Activated T-helper 1 cell treated with anti-CD3 and anti-CD28 coated beads, Interleukin-12 subunit alpha, Interleukin-12 subunit beta, Interleukin-2, Interleukin-4 antibody, amounts not matched to agents 30 ng/mL and 10 ng/mL and 1 ng/mL, durations not matched to agents 14 hours and 24 hours and 36 hours (primary cell): Measurements from ENCODE around the gene NUP205. TPM values are rescaled to one million over a fixed set of nuclear protein-coding genes. Genes with fewer than 3 reads are reported as not detected.

Experiments used
- DNase-seq: peaks from one replicate; pipeline ENCODE4 v3.0.0; 2021; ENCODE audit warnings: low spot score
- H3K27ac Mint-ChIP-seq: one replicate; pipeline ENCODE4 v1.8.0; 2021; ENCODE audit warnings: mild to moderate bottlenecking, mixed read lengths
- H3K27me3 Mint-ChIP-seq: one replicate; pipeline ENCODE4 v1.8.0; 2022; ENCODE audit warnings: mild to moderate bottlenecking, moderate library complexity, mixed read lengths; ENCODE audit not compliant: insufficient read depth
- H3K36me3 Mint-ChIP-seq: one replicate; pipeline ENCODE4 v1.8.0; 2021; ENCODE audit warnings: low read depth, mixed read lengths
- H3K4me1 Mint-ChIP-seq: one replicate; pipeline ENCODE4 v1.8.0; 2021; ENCODE audit warnings: low read depth, mixed read lengths
- H3K4me3 Mint-ChIP-seq: one replicate; pipeline ENCODE4 v1.8.0; 2021; ENCODE audit warnings: mild to moderate bottlenecking, moderate library complexity, mixed read lengths
- H3K9me3 Mint-ChIP-seq: one replicate; pipeline ENCODE4 v1.8.0; 2021; ENCODE audit warnings: mixed read lengths
- intact Hi-C: fragments of 100-400 bp; cut with micrococcal nuclease; formaldehyde crosslinking; loops from one replicate; pipeline ENCODE4 v1.15.1; 2024
- total RNA-seq: library from RNA; stranded (reverse); gene quantifications from 2 replicates; pipeline ENCODE4 v1.2.3, GENCODE V29; 2022

NUP205 gene
- total RNA-seq, 1 donor from 2014 or later = 110 TPM

GRCh38 chr7:135645296-135645904 lies 87.7 kb downstream of the NUP205 start:
- no peak overlapping the region for H3K4me3 Mint-ChIP-seq
- H3K27ac Mint-ChIP-seq = no peak overlapping the region
- H3K4me1 Mint-ChIP-seq = no peaks in the 10 kb centered on the region
- no peaks in the 10 kb centered on the region for H3K27me3 Mint-ChIP-seq
- H3K9me3 Mint-ChIP-seq = no peaks in the 10 kb centered on the region
- intact Hi-C loops = loop anchor here (1.0 kb wide), 4 partner anchors 24 to 371 kb away; no protein-coding TSS in a partner anchor
- peaks cover 33% of the 10 kb centered on the region for H3K36me3 Mint-ChIP-seq
- no peak for DNase-seq

- Mint-ChIP-seq H3K36me3 (peaks cover 24% of the 10 kb centered on the region), H3K4me1 (no peaks in the 10 kb centered on the region)
Measured at GRCh38 chr7:135647755-135648154, 90.0 kb downstream of the NUP205 start.

GRCh38 chr7:135648235-135648634 lies 90.5 kb downstream of the NUP205 start:
- DNase-seq = no peak
- Mint-ChIP-seq H3K36me3 (peaks cover 24% of the 10 kb centered on the region), H3K9me3 (no peaks in the 10 kb centered on the region), H3K27me3 (no peaks in the 10 kb centered on the region), H3K27ac (no peak overlapping the region), H3K4me1 (no peaks in the 10 kb centered on the region), H3K4me3 (no peak overlapping the region)
- intact Hi-C loops = no loop called here

More at GRCh38 chr7:135647755-135648154, 90.0 kb downstream of the NUP205 start:
- intact Hi-C loops = no loop called here
- H3K4me3 Mint-ChIP-seq = no peak overlapping the region
- H3K27me3 Mint-ChIP-seq = no peaks in the 10 kb centered on the region
- no peaks in the 10 kb centered on the region for H3K9me3 Mint-ChIP-seq
- H3K27ac Mint-ChIP-seq = no peak overlapping the region
- no peak for DNase-seq

- Mint-ChIP-seq H3K27me3 (no peaks in the 10 kb centered on the region), H3K4me3 (no peak overlapping the region)
- DNase-seq = no peak
Measured at GRCh38 chr7:135650831-135651573, 93.3 kb downstream of the NUP205 start.

GRCh38 chr7:135653340-135654080 lies 95.8 kb downstream of the NUP205 start:
- intact Hi-C loops = no loop called here
- Mint-ChIP-seq H3K36me3 (no peaks in the 10 kb centered on the region), H3K4me3 (no peak overlapping the region), H3K9me3 (no peaks in the 10 kb centered on the region), H3K27ac (no peak overlapping the region), H3K4me1 (no peaks in the 10 kb centered on the region), H3K27me3 (no peaks in the 10 kb centered on the region)
- DNase-seq = no peak

More at GRCh38 chr7:135650831-135651573, 93.3 kb downstream of the NUP205 start:
- no peaks in the 10 kb centered on the region for H3K9me3 Mint-ChIP-seq
- H3K27ac Mint-ChIP-seq = no peak overlapping the region
- H3K4me1 Mint-ChIP-seq = no peaks in the 10 kb centered on the region
- intact Hi-C loops = no loop called here
- H3K36me3 Mint-ChIP-seq = peaks cover 6% of the 10 kb centered on the region

- Mint-ChIP-seq H3K27me3 (no peaks in the 10 kb centered on the region), H3K9me3 (no peaks in the 10 kb centered on the region), H3K4me3 (no peak overlapping the region), H3K4me1 (peaks cover 9% of the 10 kb centered on the region), H3K27ac (no peak overlapping the region), H3K36me3 (peaks cover 5% of the 10 kb centered on the region)
- intact Hi-C loops = no loop called here
- no peak for DNase-seq
Measured at GRCh38 chr7:135658564-135658963, 100.8 kb downstream of the NUP205 start.

GRCh38 chr7:135659159-135659846 lies 101.6 kb downstream of the NUP205 start:
- intact Hi-C loops = no loop called here
- DNase-seq = no peak
- Mint-ChIP-seq H3K27me3 (no peaks in the 10 kb centered on the region), H3K27ac (no peak overlapping the region), H3K4me3 (no peak overlapping the region), H3K4me1 (peaks cover 14% of the 10 kb centered on the region), H3K36me3 (peaks cover 7% of the 10 kb centered on the region), H3K9me3 (no peaks in the 10 kb centered on the region)

GRCh38 chr7:135661311-135662122 lies 103.8 kb downstream of the NUP205 start:
- peak overlapping the region; percentile 77 for H3K27ac Mint-ChIP-seq
- H3K4me3 Mint-ChIP-seq = peak overlapping the region; percentile 97
- DNase-seq = no peak
- H3K4me1 Mint-ChIP-seq = peaks cover 22% of the 10 kb centered on the region
- H3K27me3 Mint-ChIP-seq = no peaks in the 10 kb centered on the region
- H3K9me3 Mint-ChIP-seq = no peaks in the 10 kb centered on the region
- intact Hi-C loops = loop anchor here (1.0 to 10.0 kb wide), 9 partner anchors 103 to 1344 kb away; partner anchors contain the start of genes AKR1B1, CNOT4, CYREN and MTPN
- peaks cover 9% of the 10 kb centered on the region for H3K36me3 Mint-ChIP-seq

- Mint-ChIP-seq H3K27ac (peak overlapping the region; percentile 77), H3K4me3 (peak overlapping the region; percentile 97), H3K27me3 (no peaks in the 10 kb centered on the region), H3K4me1 (peaks cover 22% of the 10 kb centered on the region), H3K9me3 (no peaks in the 10 kb centered on the region), H3K36me3 (peaks cover 13% of the 10 kb centered on the region)
- intact Hi-C loops = loop anchor here (1.0 to 10.0 kb wide), 9 partner anchors 104 to 1345 kb away; partner anchors contain the start of genes AKR1B1, CNOT4, CYREN and MTPN
- DNase-seq = no peak
Measured at GRCh38 chr7:135662123-135662372, 104.3 kb downstream of the NUP205 start.

- H3K4me1 Mint-ChIP-seq = peaks cover 22% of the 10 kb centered on the region
- H3K27ac Mint-ChIP-seq = peak within 1 kb of the TSS; percentile 93
- H3K36me3 Mint-ChIP-seq = peaks cover 13% of the 10 kb centered on the region
- intact Hi-C loops = loop anchor here (1.0 to 10.0 kb wide), 9 partner anchors 104 to 1345 kb away; partner anchors contain the start of genes AKR1B1, CNOT4, CYREN and MTPN
- H3K9me3 Mint-ChIP-seq = no peaks in the 10 kb centered on the region
- H3K27me3 Mint-ChIP-seq = no peaks in the 10 kb centered on the region
- peak within 1 kb of the TSS; percentile 97 for H3K4me3 Mint-ChIP-seq
- DNase-seq = peak; percentile 93
Measured at GRCh38 chr7:135662373-135663114, 104.8 kb downstream of the NUP205 start, which contains the start of gene STMP1. STMP1 (plus strand) TSS chr7:135662514.

GRCh38 chr7:135664046-135664589 lies 106.4 kb downstream of the NUP205 start:
- peaks cover 17% of the 10 kb centered on the region for H3K36me3 Mint-ChIP-seq
- peaks cover 29% of the 10 kb centered on the region for H3K4me1 Mint-ChIP-seq
- H3K4me3 Mint-ChIP-seq = peak overlapping the region; percentile 79
- no peak for DNase-seq
- H3K27me3 Mint-ChIP-seq = no peaks in the 10 kb centered on the region
- peak overlapping the region; percentile 40 for H3K27ac Mint-ChIP-seq
- intact Hi-C loops = loop anchor here (5.0 to 10.0 kb wide), 4 partner anchors 343 to 1347 kb away; partner anchors contain the start of genes AKR1B1 and SLC35B4
- H3K9me3 Mint-ChIP-seq = no peaks in the 10 kb centered on the region
